GM18858 (cell line): Measurements from ENCODE around the gene XYLT1.
"Not testable (repeated sequence)": the region's sequence is repeated elsewhere in the genome, so short reads cannot be mapped to it uniquely, and the experiment has no call there.

Experiments
- ATAC-seq: cut with Tn5 transposase; IDR thresholded peaks from one replicate; pipeline ENCODE4 v1.9.1; 2021; ENCODE audit not compliant: unreplicated experiment

Gene XYLT1

DNA sequence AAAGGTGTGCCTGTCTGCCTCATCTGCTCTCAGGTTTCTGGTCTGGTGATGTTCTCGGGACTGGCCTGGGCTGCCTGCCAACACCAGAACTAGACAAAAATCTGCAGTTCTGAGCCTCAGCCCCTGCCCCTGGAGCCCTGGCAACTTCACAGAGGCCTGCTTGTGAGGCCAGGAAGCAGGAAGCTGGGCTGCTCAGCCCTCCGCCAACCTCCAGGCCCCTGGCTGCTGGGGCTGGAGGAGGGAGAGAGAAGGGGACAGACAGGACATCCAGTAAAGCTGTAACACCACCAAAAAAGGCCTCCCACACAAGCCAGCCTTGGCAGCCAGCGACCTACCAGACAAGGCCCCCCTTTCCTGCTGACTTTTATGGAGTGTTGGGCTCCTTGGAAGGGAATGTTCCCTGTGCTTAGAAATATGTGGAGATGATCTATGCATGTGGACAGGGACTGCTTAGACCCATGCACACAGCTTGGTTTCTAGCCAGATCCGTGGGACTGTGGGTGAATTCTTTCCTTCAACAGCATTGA, 157.6 kb downstream of the XYLT1 start:
- no peak for ATAC-seq

DNA sequence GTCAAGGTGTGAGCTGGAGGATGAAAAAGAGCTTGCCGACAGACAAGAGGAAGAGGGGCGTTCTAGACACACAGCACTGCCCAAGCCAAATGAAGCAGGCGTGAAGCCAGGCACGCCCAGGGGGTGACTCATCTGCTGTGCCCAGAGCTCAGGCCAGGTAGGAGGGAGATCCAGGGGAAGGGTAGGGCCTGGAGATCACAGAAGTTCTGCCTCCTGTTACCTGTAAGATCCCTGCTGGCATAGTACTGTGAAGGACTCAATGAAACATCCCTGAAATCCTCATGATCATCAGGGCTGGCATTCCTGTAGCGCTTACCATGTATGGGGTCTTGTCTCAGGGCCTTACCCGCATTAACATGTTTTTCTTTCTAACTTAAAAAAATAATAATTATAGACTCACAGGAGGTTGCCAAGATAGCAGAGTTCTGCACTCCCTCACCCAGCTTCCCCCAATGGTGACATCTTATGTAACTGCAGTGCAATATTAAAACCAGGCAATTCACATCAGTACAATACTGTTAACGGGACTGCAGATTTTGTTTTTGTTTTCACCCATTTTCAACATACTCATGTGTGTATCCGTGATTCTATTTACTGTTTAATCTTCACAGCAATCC, 158.6 kb downstream of the XYLT1 start:
- no peak for ATAC-seq

DNA sequence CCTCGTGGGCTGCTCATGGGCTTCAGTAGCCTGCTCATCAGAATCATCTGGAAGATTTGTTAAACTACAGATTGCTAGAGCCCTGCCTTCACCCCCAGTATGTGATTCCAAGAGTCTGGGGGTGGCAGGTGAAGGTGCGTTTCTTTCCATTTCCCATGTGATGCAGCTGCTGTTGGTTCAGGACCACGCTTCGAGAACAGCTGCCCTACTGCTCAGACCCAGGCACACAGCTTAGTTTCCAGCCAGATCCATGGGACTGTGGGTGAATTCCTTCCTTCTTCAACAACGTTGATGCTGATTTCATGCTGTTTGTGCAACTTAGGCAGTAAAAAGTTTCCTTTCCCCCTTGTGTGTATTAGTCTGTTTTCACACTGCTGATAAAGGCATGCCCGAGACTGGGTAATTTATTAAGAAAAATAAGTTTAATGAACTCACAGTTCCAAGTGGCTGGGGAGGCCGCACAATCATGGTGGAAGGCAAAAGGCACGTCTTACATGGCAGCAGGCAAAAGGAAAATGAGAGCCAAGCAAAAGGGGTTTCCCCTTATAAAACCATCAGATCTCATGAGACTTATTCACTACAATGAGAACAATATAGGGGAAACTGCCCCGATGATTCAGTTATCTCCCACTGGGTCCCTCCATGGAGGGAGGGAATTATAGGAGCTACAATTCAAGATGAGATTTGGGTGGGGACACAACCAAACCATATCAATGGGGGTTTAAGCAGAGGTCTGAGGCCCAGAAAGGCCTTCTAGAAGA, 159.2 kb downstream of the XYLT1 start:
- ATAC-seq: no peak

DNA sequence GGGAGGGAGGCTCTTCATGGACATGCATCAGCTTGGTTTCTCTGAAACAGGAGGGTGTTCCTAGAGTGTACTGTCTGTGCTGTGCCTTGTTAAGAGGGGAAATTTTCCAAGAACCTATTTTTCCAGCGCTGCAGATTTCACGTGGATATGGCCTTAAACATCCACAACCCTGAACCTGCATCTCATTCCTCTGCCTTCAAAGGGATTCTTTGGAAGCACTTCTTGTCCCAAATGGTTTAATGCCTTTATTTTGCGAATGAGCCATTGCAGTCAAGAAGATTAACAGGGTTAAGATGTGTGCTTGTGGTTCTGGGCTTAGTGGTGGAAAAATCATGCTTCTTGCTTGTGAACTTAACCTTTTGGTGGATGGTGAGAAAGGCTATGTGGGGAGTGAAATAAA, 161.2 kb downstream of the XYLT1 start:
- no peak for ATAC-seq

DNA sequence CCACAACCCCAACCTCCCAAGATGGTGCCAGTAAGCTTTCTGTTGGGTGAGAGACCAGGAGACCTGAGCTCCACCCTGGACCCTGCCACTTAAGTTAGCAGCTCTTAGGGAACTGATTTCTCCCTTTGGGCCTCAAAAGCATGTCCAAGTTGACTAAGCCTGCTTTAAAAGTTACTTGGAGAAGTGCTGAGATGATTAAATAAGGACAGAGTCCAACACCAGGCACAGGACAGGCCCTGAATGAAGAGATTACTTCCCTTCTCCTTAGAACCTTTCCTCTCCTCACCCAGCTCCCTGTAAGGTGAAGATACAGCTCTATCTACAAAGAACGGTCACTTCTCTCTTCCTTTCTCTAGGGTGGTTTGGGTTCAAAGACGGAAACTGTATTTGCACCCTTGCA, 162.6 kb downstream of the XYLT1 start:
- ATAC-seq: no peak

DNA sequence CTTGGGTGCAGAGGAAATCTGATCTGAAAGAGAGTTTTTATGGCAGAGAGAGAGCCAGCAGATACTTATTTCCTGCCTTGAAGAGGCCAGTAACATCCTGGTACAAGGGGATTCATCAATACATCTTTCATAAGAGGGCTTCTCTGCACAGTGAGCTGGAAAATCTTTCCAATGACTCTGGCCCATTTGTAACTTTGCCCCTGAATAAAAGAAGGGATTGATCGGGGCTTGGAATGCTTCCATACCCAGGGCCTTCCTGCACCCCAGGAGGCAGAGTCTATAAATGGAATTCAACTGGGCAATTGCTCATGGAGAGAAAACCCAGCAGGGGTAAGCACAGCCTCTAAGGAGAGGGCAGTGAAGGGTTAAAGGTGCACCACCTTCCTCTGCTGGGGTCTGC, 163.3 kb downstream of the XYLT1 start:
- ATAC-seq: no peak

DNA sequence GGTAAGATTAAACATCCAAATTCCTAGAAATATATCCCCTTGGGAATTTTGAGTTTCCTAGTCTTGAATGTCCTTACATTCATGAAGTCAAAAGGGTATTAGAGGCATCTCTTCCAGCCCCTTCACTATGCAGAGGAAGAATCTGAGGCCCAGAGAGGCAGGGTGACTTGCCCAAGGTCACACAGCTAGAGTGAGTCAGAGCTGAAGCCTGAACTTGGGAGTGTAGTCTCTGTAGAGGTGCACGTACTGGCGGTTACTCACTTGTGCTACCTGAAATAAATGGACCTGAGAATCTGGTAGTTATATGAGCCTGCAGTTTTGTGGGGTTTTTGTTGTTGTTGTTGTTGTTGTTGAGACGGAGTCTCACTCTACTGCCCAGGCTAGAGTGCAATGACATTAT, 164.0 kb downstream of the XYLT1 start:
- no peak for ATAC-seq

DNA sequence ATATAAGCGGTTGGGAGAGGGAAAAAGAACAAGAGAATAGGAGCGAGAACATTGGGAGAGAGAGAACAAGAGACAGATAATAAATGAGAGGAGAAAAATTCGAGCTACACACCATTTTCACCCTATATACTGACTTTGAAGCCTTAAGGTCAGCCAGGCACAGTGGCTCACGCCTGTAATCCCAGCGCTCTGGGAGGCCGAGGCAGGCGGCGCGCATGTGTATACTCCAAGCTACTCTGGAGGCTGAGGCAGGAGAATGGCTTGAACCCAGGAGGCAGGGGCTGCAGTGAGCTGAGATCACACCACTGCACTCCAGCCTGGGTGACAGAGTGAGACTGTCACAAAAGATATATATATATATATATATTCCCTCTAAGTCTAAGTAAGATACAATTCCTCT, 164.5 kb downstream of the XYLT1 start:
- ATAC-seq: not testable (repeated sequence)

DNA sequence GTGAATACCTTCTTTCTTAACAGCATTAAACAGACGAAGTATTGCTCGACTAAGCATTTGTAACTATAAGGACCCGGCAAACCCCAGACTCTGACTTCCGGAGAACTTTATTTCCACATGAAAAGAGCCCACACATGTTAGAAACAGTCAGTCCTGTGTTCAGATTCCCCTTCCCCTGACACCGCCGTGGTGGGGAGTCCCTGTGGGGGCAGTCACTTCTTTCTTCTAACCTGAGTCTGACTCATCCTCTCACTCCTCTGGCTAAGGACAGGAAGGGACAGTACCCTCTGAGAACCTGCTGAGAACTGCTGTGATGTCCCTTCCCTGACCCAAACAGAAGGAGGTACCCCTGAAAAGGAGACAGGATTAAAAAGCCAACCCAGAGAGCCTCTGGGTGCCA, 165.1 kb downstream of the XYLT1 start:
- no peak for ATAC-seq

DNA sequence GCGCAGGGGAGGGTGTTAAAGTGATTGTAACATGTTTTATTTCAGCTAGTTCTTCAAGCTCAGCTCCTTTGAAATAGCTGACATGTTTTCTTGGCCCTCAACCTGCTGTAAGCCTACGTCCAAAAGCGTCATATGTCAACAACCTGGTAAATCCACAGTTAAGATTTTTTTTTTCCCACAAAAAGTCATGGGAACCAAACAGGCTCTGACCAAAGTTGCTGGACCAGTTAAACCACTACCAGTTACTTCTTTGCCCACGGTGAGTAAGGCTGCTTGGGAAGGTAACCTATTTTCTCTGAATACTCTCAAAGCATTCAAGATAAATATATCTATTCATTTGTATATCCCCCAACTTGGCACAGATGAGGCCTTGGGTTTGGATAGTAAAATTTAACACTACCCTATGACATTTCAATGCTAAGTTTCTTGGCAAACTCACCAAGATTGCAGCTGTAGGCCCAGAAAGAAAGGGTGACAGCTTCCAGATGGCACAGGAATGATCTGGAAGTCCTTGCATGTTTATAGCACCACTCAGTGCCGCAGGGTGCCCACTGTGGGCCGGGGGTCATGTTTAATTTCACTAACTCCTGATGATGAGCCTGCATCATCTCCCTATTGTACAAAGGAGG, 166.2 kb downstream of the XYLT1 start:
- ATAC-seq: no peak

DNA sequence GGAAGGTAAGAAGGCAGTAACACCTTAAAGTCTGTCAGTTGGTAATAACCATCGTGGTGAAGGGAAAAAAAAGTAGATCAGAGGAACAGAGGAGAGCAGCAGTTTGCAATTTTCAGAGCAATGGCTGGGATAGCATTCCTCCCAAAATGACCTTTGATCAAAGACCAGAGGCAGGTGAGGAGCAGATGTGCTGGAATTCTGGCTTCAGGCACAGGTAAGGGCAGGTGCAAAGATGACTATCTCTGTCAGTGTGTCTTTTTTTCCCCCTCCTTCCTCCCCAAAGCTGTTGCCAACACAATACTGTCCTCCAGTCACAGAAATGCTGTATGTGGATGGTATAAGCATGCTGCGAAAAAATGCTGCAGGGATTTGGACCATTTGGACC, 166.7 kb downstream of the XYLT1 start:
- no peak for ATAC-seq

DNA sequence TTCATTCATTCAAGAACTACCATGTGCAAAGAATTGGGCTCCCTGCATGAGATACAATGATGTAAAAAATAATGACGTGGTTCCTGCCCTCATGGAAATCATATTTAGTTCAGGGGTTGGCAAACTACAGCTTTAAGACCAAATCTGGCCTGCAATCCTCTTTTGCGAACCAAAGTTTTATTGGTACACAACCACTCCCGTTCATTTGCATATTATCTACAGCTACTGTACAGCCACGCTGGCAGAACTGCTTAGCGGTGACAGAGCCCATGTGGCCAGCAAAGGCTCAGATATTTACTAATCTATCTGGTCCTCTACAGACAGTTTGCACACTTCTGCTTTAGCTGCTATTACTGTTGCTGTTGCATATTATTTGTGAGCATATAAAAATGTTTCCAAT, 167.7 kb downstream of the XYLT1 start:
- no peak for ATAC-seq

DNA sequence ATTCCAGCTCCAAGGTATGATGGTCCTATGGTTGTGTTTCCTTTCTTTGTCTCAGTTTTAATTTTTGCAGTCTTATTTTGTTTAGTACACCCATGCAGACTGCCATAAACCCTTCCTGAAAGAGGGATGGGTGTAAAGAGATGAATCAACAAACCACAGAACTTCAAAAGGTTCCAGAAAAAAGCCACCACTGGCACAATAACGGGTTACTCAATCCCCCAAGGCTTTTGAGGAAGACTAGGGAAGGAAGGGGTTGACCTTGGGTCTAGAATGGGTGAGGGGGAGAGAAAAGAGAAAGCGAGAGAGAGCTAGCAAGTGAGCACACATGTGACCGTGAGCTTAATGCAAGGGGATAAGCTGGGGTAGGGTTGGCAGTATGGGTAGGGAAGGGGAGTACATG, 168.1 kb downstream of the XYLT1 start:
- no peak for ATAC-seq

DNA sequence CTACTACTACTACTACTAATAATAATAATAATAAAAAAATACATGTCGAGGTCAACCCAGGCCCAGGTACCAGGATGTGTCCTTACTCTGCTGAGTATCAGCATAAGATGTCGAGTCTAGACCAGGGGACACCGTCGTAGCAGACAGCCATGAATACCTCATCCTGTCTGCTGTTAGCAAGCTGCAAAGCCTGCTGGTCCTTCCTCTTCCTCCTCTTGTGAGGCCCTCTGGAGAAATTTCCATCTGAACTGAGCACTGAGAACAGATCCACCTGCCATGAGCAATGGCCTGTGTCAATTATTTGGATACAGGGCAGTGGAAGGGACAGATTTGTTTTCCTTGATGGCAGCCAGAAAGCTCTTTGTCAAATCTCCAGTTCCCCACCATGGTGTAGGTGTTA, 168.5 kb downstream of the XYLT1 start:
- peak; percentile 8 for ATAC-seq

DNA sequence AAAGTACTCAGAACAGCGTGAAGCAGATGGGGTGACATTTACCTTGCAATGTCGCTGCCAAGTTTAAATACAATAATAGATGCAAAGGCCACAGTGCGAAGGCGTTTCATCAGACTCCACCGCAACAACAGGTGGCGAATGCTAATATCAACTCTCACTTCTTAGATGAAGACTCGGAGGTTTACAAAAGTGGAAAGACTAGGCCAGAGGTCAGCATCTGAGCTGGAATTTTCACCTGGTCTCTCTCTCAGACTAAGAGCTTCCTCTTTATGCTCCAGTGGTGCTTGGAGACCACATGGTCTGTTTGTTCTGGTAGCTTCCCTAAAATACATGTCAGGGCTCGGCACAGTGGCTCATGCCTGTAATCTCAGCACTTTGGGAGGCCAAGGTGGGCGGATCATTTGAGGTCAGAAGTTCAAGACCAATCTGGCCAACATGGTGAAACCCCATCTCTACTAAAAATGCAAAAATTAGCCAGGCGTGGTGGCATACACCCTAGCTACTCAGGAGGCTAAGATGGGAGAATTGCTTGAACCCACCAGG, 169.1 kb downstream of the XYLT1 start:
- peak; percentile 84 for ATAC-seq

DNA sequence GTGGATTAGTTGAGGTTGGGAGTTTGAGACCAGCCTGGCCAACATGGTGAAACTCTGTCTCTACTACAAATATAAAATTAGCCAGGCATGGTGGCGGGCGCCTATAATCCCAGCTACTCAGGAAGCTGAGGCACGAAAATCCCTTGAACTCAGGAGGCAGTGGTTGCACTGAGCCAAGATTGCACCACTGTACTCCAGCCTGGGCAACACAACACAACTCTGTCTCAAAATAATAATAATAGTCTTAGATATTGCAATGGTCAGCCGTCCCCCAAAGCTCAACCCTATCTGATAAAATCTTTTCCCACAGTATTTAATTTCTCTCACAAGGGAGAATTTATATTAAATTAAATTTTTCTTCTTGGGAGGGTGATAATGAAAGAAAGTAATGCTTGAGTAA, 169.6 kb downstream of the XYLT1 start:
- no peak for ATAC-seq

DNA sequence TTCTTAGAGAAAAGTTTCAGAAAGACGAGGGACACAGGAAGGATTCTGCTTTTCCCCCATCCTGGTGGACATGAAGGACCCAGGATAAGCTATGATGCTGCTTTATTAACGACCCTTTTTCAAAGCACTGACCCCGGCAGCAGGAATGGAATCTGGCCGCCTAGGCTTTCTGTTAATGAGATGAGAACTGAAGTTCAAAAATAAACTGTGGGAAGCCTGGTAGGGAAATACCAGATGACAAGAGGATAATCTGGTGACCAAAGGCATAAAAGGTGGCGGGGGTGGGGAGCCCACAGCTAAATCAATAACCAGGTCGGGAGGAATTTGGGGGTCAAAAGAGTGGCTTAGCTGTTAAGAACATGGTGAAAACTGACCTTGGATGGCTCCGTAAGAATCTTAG, 171.0 kb downstream of the XYLT1 start:
- ATAC-seq: no peak

DNA sequence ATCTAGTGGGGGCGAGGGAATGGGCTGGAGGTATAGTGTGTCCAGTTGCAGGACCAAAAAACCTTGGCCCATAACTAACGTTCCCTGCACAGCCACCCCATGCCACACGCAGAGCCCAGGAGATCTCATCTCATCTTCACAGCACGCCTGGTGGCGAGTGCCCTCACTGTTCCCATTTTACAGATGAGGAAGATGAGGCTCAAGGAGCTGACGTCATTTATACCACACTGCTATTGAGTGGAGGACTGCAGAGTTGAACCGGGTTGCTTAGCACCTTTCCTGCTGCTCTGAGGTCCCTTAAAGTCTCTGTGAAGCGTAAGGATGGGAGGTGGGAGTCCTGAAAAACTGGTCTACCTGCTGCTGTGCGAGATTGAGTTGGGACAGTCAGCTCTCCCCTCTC, 172.5 kb downstream of the XYLT1 start:
- no peak for ATAC-seq

DNA sequence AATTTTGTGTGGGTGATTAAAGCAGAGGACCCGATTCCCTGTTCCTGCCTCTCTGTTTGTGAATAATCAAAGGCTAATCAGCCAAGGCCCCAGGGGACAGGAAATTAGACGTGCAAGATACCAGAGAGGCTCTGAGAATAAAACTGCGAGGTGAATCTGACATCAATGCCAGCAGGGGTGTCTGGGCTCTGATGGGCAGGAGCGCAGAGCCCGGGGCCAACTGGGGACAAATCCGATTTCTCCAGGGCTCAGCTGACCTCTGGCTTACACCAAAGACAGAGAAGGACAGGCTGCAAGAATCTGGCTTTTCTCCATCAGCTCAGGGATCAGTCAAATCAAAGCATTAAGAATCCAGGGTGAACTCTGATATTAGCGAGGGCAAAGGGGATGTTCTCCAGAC, 174.3 kb downstream of the XYLT1 start:
- no peak for ATAC-seq

DNA sequence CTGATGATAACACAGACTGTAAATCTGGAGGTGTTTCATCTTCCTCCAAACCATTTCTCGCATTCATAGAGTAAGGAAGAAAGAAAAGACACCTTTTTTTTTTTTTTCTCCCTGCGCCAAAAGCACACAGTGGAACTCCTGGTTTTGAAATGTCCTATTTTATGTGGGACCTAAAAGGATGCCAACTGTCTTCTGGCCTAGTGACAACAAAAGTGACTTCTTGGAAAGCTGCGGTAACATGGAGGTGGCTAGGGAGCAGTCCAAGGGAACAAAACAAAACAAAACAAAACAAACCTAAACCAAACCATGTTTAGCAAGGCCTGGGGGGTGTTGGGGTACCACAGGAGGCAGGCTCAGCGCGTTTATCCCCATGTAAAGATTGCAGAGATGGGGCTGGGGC, 174.8 kb downstream of the XYLT1 start:
- ATAC-seq: no peak

DNA sequence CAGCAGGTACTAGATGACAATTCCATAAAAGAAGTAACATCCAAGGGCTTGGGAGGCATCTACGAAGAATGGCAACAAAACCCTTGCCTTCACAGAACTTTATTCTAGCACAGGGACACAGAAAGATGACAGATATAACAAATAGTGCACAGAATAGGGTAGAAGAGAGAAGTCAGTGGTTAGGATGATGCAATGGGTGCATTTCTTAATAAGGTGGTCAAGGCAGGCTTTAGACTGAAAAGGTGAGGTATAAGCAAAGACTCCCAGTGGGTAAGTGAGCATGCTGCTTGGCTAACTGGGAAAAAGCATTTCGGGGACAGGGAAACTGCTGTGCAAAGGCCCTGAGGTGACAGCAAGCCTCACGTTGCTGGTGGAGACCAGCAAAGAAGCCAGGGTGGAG, 175.9 kb downstream of the XYLT1 start:
- ATAC-seq: no peak
